Measurements from ENCODE around the gene CAMKK2.
"Not testable (repeated sequence)": the region's sequence is repeated elsewhere in the genome, so short reads cannot be mapped to it uniquely, and the experiment has no call there.

Gene CAMKK2

GRCh38 chr12:121224591-121224990, 71.9 kb downstream of the CAMKK2 start:
- no peak for DNase-seq (ENCODE audit: low read depth in 2 of 2)

GRCh38 chr12:121223292-121224285, 72.9 kb downstream of the CAMKK2 start:
- DNase-seq (ENCODE audit: low read depth in 2 of 2), result no peak

- DNase-seq (ENCODE audit: low read depth in 2 of 2), result no peak
These were observed 73.7 kb downstream of the CAMKK2 start for GRCh38 chr12:121222847-121223246.

- DNase-seq (ENCODE audit: low read depth in 2 of 2), result no peak
These were observed 77.0 kb downstream of the CAMKK2 start for GRCh38 chr12:121219353-121219986.

GRCh38 chr12:121218588-121219352, 77.7 kb downstream of the CAMKK2 start:
- no peak for DNase-seq (ENCODE audit: low read depth in 2 of 2)

GRCh38 chr12:121217761-121218160, 78.7 kb downstream of the CAMKK2 start:
- no peak for DNase-seq (ENCODE audit: low read depth in 2 of 2)

GRCh38 chr12:121217063-121217462, 79.4 kb downstream of the CAMKK2 start:
- no peak for DNase-seq (ENCODE audit: low read depth in 2 of 2)

GRCh38 chr12:121216102-121216501, 80.4 kb downstream of the CAMKK2 start:
- DNase-seq (ENCODE audit: low read depth in 2 of 2), result no peak

- no peak for DNase-seq (ENCODE audit: low read depth in 2 of 2)
These were observed 81.4 kb downstream of the CAMKK2 start for GRCh38 chr12:121214855-121215745.

- peak; percentile 30 to 45 for DNase-seq (ENCODE audit: low read depth in 2 of 2)
These were observed 82.2 kb downstream of the CAMKK2 start for GRCh38 chr12:121214166-121214777.

GRCh38 chr12:121212875-121213274, 83.6 kb downstream of the CAMKK2 start:
- no peak for DNase-seq (ENCODE audit: low read depth in 2 of 2)

GRCh38 chr12:121209624-121210572, 86.6 kb downstream of the CAMKK2 start, which contains the start of gene P2RX4:
Gene P2RX4 (plus strand): TSS chr12:121210129. CDS start chr12:121210165, 36 bp downstream.
- DNase-seq (ENCODE audit: low read depth in 2 of 2), result peak; percentile 61 to 86

GRCh38 chr12:121209221-121209620, 87.3 kb downstream of the CAMKK2 start:
- DNase-seq (ENCODE audit: low read depth in 2 of 2), result no peak

GRCh38 chr12:121208571-121208970, 87.9 kb downstream of the CAMKK2 start:
- not testable (repeated sequence) for DNase-seq (ENCODE audit: low read depth in 2 of 2)

- no peak for DNase-seq (ENCODE audit: low read depth in 2 of 2)
These were observed 91.0 kb downstream of the CAMKK2 start for GRCh38 chr12:121205491-121205890.

GRCh38 chr12:121203482-121203881, 93.0 kb downstream of the CAMKK2 start:
- DNase-seq (ENCODE audit: low read depth in 2 of 2), result no peak

- DNase-seq (ENCODE audit: low read depth in 2 of 2), result no peak
These were observed 93.8 kb downstream of the CAMKK2 start for GRCh38 chr12:121202407-121203355.

GRCh38 chr12:121201140-121201539, 95.4 kb downstream of the CAMKK2 start:
- DNase-seq (ENCODE audit: low read depth in 2 of 2), result not testable (repeated sequence)
